ENCODE measurements around the gene LNPEP. TPM values are rescaled to one million over a fixed set of nuclear protein-coding genes. Genes with fewer than 3 reads are reported as not detected.

The LNPEP gene
- total and polyA plus RNA-seq, 2 of the 4 experiments (the other 2 are of a cell fraction): 3.6 to 27.4 TPM

DNA sequence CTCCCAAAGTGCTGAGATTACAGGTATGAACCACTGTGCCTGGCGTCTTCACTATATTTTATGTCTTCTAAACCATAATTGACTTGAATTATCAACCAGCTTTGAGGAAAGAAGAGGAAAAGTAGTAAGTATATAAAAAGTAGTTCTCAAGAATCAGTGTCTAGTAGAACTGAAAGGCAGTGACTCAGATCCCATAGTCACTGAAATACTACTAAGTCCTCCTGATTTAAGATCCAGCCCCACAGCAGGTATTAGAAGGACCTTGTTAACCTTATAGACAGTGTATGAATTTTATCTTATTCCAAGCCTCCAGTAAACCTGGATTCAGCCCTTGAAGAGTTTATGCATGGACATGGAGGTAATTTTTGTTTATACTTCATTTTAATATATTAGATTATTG lies 31.5 kb downstream of the LNPEP start:
- Histone ChIP-seq H2BK20ac (ENCODE audit: low read depth, low read length) (no peak overlapping the region), H2BK15ac (ENCODE audit: low read depth, low read length) (no peak overlapping the region), H3K14ac (replicated peaks; ENCODE audit: low read depth, low read length) (no peak overlapping the region), H2AFZ (replicated peaks; ENCODE audit: low read length, poor library complexity) (no peak overlapping the region), H4K91ac (ENCODE audit: insufficient read depth, low read depth, low read length) (no peak overlapping the region), H3K4me2 (ENCODE audit: low read depth, low read length) (no peak overlapping the region), H3K9me3 (ENCODE audit: control insufficient read depth, insufficient read depth, low read length) (no peaks in the 10 kb centered on the region), H2BK120ac (ENCODE audit: low read depth, low read length) (no peak overlapping the region), H2BK5ac (ENCODE audit: low read depth, low read length, poor library complexity, severe bottlenecking) (no peak overlapping the region), H4K20me1 (ENCODE audit: insufficient read depth, low read length) (no peaks in the 10 kb centered on the region), H3K4me1 (ENCODE audit: control insufficient read depth, insufficient read depth, low read length) (peaks cover 7% of the 10 kb centered on the region), H3K79me1 (ENCODE audit: low read depth in 1 of 2, low read length in 2 of 2) (peaks cover 11 to 40% of the 10 kb centered on the region in 2 experiments), H2AK9ac (replicated peaks; ENCODE audit: low read depth, low read length, poor library complexity) (no peak overlapping the region), H3K36me3 (ENCODE audit: control insufficient read depth, insufficient read depth, low read length) (no peaks in the 10 kb centered on the region), H3K18ac (ENCODE audit: low read depth, low read length) (no peak overlapping the region), H3K9me1 (ENCODE audit: insufficient read depth, low read length) (peaks cover 9% of the 10 kb centered on the region), H3K4me3 (ENCODE audit: insufficient read depth, low read depth, low read length) (no peak overlapping the region), H3K27me3 (ENCODE audit: control insufficient read depth, insufficient read depth, low read length) (no peaks in the 10 kb centered on the region), H3K23ac (ENCODE audit: low read depth, low read length) (no peak overlapping the region), H3K56ac (ENCODE audit: extremely low read depth, insufficient read depth, low read length) (no peak overlapping the region), H3K27ac (ENCODE audit: insufficient read depth, low read length) (no peak overlapping the region), H2AK5ac (ENCODE audit: low read depth, low read length) (no peak overlapping the region), H3K4ac (ENCODE audit: low read depth, low read length) (no peak overlapping the region), H4K5ac (ENCODE audit: low read depth, low read length) (no peak overlapping the region), H4K8ac (ENCODE audit: low read depth in 2 of 2, low read length in 2 of 2) (no peak overlapping the region; a peak in 1 of 4 replicates), H3K9ac (ENCODE audit: low read depth, low read length) (no peak overlapping the region)
- TF ChIP-seq CHD1 (IDR thresholded peaks at IDR 0.05; ENCODE audit: low read depth, low read length) (no peak), FOS (IDR thresholded peaks at IDR 0.05; ENCODE audit: low read depth, low read length) (no peak), MAFK (IDR thresholded peaks at IDR 0.05; ENCODE audit: low read depth, low read length) (no peak), CEBPB (IDR thresholded peaks at IDR 0.05; ENCODE audit: low read depth, low read length) (no peak), POLR2A (IDR thresholded peaks at IDR 0.05; ENCODE audit: low read depth, low read length) (no peak), MXI1 (IDR thresholded peaks at IDR 0.05; ENCODE audit: borderline replicate concordance, low read depth, low read length) (no peak), NFE2L2 (IDR thresholded peaks at IDR 0.05; ENCODE audit: low read depth, low read length) (no peak), RAD21 (IDR thresholded peaks at IDR 0.05; ENCODE audit: low read length) (no peak), RCOR1 (IDR thresholded peaks at IDR 0.05; ENCODE audit: insufficient replicate concordance, low read length) (no peak), BHLHE40 (IDR thresholded peaks at IDR 0.05; ENCODE audit: low read depth, low read length) (no peak)
- TF ChIP-seq, protein P1, sequence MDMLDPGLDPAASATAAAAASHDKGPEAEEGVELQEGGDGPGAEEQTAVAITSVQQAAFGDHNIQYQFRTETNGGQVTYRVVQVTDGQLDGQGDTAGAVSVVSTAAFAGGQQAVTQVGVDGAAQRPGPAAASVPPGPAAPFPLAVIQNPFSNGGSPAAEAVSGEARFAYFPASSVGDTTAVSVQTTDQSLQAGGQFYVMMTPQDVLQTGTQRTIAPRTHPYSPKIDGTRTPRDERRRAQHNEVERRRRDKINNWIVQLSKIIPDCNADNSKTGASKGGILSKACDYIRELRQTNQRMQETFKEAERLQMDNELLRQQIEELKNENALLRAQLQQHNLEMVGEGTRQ (IDR thresholded peaks at IDR 0.05; ENCODE audit: low read depth, low read length): no peak
- TF ChIP-seq, protein P2, sequence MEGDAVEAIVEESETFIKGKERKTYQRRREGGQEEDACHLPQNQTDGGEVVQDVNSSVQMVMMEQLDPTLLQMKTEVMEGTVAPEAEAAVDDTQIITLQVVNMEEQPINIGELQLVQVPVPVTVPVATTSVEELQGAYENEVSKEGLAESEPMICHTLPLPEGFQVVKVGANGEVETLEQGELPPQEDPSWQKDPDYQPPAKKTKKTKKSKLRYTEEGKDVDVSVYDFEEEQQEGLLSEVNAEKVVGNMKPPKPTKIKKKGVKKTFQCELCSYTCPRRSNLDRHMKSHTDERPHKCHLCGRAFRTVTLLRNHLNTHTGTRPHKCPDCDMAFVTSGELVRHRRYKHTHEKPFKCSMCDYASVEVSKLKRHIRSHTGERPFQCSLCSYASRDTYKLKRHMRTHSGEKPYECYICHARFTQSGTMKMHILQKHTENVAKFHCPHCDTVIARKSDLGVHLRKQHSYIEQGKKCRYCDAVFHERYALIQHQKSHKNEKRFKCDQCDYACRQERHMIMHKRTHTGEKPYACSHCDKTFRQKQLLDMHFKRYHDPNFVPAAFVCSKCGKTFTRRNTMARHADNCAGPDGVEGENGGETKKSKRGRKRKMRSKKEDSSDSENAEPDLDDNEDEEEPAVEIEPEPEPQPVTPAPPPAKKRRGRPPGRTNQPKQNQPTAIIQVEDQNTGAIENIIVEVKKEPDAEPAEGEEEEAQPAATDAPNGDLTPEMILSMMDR (conservative IDR thresholded peaks at IDR 0.05; ENCODE audit: low read depth, low read length): no peak
- TF ChIP-seq, protein P3, sequence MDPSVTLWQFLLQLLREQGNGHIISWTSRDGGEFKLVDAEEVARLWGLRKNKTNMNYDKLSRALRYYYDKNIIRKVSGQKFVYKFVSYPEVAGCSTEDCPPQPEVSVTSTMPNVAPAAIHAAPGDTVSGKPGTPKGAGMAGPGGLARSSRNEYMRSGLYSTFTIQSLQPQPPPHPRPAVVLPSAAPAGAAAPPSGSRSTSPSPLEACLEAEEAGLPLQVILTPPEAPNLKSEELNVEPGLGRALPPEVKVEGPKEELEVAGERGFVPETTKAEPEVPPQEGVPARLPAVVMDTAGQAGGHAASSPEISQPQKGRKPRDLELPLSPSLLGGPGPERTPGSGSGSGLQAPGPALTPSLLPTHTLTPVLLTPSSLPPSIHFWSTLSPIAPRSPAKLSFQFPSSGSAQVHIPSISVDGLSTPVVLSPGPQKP (IDR thresholded peaks at IDR 0.05; ENCODE audit: borderline replicate concordance, low read depth, low read length): no peak
- dilution Hi-C loops (cut with HindIII; ENCODE audit: low sequenced_read_pairs, unreplicated experiment) (no loop called here), intact Hi-C loops (cut with micrococcal nuclease) (no loop called here), in situ Hi-C loops (cut with MboI; ENCODE audit: low sequenced_read_pairs) (no loop called here)
- CTCF ChIA-PET: no interaction called here
- BruUV-seq (replicated peaks): no TSS peak
- DNase-seq (no peak), ATAC-seq (ENCODE audit: low read depth) (no peak)
- POLR2A ChIA-PET (ENCODE audit: unreplicated experiment): no interaction called here
- no CpG with 5 or more reads among the region's 1 CpG for WGBS, 2 experiments (ENCODE audit: extremely low coverage in 2 of 2, insufficient read length in 1 of 2)
